ENCODE results near the gene NRG3. TPM values are rescaled to one million over a fixed set of nuclear protein-coding genes. Genes with fewer than 3 reads are reported as not detected.

Gene NRG3
- total RNA-seq, 4 donors from 2014 or later: 0.20 to 1.1 (median 0.84) TPM; not detected in 1

- H3K36me3 ChIP-seq: no peaks in the 10 kb centered on the region
- no peak for TF ChIP-seq CTCF (IDR thresholded peaks at IDR 0.05)
- TF ChIP-seq POLR2A (IDR thresholded peaks at IDR 0.05): no peak
- TF ChIP-seq EP300 (IDR thresholded peaks at IDR 0.05): no peak
Measured at GRCh38 chr10:81918766-81919165, 43.8 kb downstream of the NRG3 start.

GRCh38 chr10:81920213-81920829 lies 45.3 kb downstream of the NRG3 start:
- DNase-seq (ENCODE audit: low spot score in 2 of 2): no peak
- H3K27ac ChIP-seq: no peak overlapping the region
- 64 to 66% methylated on average over 3 of the region's 3 CpGs for WGBS, 2 donors

More at GRCh38 chr10:81918766-81919165, 43.8 kb downstream of the NRG3 start:
- H3K9me3 ChIP-seq: no peaks in the 10 kb centered on the region
- 72 to 75% methylated on average over 1 of the region's 1 CpG for WGBS, 2 donors
- no peak overlapping the region for H3K4me3 ChIP-seq
- no peak for DNase-seq (ENCODE audit: low spot score in 2 of 2)
- no peaks in the 10 kb centered on the region for H3K27me3 ChIP-seq
- H3K4me1 ChIP-seq: no peaks in the 10 kb centered on the region
- no peak overlapping the region for H3K27ac ChIP-seq

GRCh38 chr10:81928119-81928518 lies 53.1 kb downstream of the NRG3 start:
- no peak for DNase-seq (ENCODE audit: low spot score in 2 of 2)
- H3K9me3 ChIP-seq: no peaks in the 10 kb centered on the region
- H3K4me1 ChIP-seq: no peaks in the 10 kb centered on the region
- 92 to 100% methylated on average over 1 of the region's 1 CpG for WGBS, 2 donors
- H3K36me3 ChIP-seq: no peaks in the 10 kb centered on the region
- H3K27me3 ChIP-seq: no peaks in the 10 kb centered on the region
- H3K4me3 ChIP-seq: no peak overlapping the region
- H3K27ac ChIP-seq: no peak overlapping the region
- no peak for TF ChIP-seq EP300 (IDR thresholded peaks at IDR 0.05)
- TF ChIP-seq CTCF (IDR thresholded peaks at IDR 0.05): no peak
- TF ChIP-seq POLR2A (IDR thresholded peaks at IDR 0.05): no peak

More at GRCh38 chr10:81920213-81920829, 45.3 kb downstream of the NRG3 start:
- no peaks in the 10 kb centered on the region for H3K27me3 ChIP-seq
- TF ChIP-seq EP300 (IDR thresholded peaks at IDR 0.05) (no peak), CTCF (IDR thresholded peaks at IDR 0.05) (no peak), POLR2A (IDR thresholded peaks at IDR 0.05) (no peak)
- H3K9me3 ChIP-seq: no peaks in the 10 kb centered on the region
- no peaks in the 10 kb centered on the region for H3K36me3 ChIP-seq
- no peak overlapping the region for H3K4me3 ChIP-seq
- H3K4me1 ChIP-seq: no peaks in the 10 kb centered on the region

GRCh38 chr10:81943583-81943982 lies 68.6 kb downstream of the NRG3 start:
- H3K27me3 ChIP-seq: no peaks in the 10 kb centered on the region
- H3K4me3 ChIP-seq: no peak overlapping the region
- H3K27ac ChIP-seq: no peak overlapping the region
- TF ChIP-seq EP300 (IDR thresholded peaks at IDR 0.05) (no peak), POLR2A (IDR thresholded peaks at IDR 0.05) (no peak), CTCF (IDR thresholded peaks at IDR 0.05) (no peak)
- WGBS, 2 donors: 72 to 87% methylated on average over 2 of the region's 2 CpGs
- no peak for DNase-seq (ENCODE audit: low spot score in 2 of 2)
- H3K9me3 ChIP-seq: no peaks in the 10 kb centered on the region
- no peaks in the 10 kb centered on the region for H3K4me1 ChIP-seq
- no peaks in the 10 kb centered on the region for H3K36me3 ChIP-seq

- Histone ChIP-seq H3K27me3 (no peaks in the 10 kb centered on the region), H3K27ac (no peak overlapping the region), H3K4me3 (no peak overlapping the region), H3K9me3 (no peaks in the 10 kb centered on the region), H3K36me3 (no peaks in the 10 kb centered on the region), H3K4me1 (no peaks in the 10 kb centered on the region)
- 59 to 63% methylated on average over 2 of the region's 2 CpGs for WGBS, 2 donors
- TF ChIP-seq POLR2A (IDR thresholded peaks at IDR 0.05) (no peak), CTCF (IDR thresholded peaks at IDR 0.05) (no peak), EP300 (IDR thresholded peaks at IDR 0.05) (no peak)
- no peak for DNase-seq (ENCODE audit: low spot score in 2 of 2)
Measured at GRCh38 chr10:81944609-81945008, 69.6 kb downstream of the NRG3 start.

Measured in tibial nerve (tissue), 4 donors.